HG02623 (cell line): ENCODE measurements around the gene SHISAL2A.

Source experiments
- ATAC-seq: cut with Tn5 transposase; IDR thresholded peaks from one replicate; pipeline ENCODE4 v1.9.1; 2021; ENCODE audit warnings: moderate library complexity; ENCODE audit not compliant: unreplicated experiment

SHISAL2A gene

DNA sequence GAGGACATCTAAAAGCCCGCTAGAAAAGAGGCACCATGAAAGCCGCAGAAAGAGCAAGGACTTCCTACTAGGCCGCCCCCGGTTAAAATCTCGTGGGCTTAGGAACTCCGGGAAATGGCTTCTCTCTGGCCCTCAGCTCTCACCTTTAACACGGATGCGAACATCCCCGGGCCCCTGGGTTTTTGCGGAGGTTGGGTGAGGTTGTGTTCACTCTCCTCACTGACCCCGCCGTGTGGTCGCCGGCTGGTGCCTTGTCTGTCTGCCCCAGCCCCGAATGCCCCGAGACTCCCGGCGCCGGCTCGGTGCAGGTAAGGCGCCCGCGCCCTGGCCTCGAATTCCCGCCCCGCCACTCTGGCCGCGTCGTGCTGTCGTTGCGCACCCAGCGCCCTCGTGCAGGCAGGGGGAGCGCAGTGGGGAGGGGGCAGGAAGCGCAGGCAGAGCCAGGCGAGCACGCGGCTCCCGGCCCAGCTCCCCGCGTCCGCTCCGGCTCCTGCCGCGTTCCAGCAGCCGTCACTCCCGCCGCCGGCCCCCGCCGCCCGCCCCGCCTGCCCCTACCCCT is at the start of gene SHISAL2A:
SHISAL2A (plus strand) TSS at position 437 of the 559 bp plus-strand sequence. CDS start 326 bp downstream, outside the sequence.
- ATAC-seq, result no peak

DNA sequence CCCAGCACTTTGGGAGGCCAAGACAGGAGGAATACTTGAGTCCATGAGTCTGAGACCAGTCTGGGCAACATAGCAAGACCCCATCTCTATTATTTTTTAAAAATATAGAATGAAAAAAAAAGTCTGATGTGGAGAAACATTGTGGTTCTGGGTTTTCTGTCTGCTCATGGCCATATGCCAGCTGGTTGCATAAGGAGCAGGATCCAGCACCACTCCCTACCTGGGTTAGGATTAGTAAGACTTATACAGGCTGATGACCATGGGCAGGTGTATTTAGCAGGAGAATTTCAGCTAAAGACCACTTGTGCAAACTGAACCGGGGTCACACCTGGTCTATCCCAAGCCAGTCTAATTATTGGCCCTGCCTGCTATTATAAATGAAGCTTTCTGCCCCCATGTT is 47.5 kb upstream of the SHISAL2A start:
- ATAC-seq, result no peak

DNA sequence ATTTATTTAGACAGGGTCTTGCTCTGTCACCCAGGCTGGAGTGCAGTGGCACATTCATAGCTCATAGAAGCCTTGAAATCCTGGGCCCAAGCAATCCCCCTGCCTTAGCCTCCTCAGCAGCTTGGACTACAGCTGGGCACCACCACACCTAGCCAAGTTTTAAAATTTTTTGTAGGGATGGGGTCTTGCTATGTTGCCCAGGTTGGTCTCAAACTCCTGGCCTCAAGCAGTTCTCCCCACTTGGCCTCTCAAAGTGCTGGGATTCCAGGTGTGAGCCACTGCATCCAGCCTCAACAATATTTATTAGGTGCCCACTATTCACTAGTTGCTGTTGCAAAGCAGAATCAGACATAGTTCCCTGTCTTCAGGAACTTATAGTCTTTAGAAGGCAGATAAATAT is 44.9 kb upstream of the SHISAL2A start:
- no peak for ATAC-seq

DNA sequence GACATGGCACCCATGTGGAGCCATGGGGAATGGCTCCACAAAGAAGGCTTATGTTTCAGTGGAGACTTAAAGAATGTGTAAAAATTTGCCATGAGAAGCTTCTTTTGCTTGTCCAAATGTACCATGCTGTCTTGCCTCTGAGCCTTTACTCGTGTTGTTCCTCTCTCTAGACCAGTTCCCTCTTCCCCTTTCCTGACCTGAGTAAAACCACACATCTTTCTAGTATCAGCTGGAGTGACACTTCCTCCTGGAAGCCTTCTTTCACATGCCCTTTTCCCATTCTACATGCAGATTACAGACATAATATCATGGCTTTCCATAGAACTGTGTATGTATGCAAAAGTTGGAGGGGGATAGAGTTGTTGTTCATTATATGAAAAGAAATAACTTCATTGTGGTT is 44.4 kb upstream of the SHISAL2A start:
- ATAC-seq, result no peak

DNA sequence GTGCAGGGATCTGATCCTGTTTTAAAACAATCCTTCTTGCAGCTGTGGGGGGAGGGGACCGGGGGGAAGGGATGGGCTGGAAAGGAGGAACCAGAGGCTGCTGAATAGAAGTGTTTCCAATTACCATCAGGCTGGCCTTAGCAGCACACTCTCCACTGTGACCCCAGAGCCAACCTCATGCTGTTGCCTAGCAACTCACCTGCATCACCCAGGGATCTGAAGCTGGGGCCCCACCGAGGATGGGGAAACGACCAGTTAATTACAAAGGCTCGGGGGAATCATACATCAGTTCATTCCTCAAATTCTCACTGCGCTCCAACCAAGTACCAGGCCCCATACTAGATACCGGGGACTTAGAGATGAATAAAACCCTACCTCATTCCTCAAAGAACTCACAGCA is 42.7 kb upstream of the SHISAL2A start:
- no peak for ATAC-seq

DNA sequence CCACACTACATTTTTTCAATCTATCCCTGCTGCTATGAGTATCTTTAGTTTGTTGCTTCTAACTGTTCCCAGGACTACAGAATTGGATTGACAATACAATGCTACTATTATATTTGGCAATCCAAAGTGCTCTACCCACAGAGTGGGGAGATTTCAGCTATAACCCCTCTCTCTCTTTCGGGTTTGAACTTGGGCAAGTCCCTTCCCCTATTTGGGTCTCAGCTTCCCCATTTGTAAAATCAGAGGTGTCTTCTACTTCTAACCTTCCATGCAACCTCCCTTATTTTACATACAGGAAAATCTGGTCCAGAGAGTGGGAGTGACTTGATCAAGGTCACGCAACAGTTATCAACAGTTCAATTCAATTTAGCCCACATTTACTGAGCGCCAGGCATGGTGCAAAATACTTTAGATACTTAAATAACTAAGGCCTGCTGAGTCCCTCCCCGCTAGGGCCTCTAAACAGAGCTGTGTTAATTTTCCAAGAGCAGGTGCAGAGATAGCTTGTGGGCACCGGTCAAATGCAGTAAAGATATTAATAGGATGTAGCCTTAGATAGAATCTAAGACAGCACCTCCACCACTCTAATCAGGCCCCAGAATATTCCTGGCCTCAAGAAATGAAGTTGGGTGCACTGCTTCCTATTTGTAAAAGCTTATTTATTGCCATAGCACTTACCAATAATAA is 40.2 kb upstream of the SHISAL2A start:
- no peak for ATAC-seq

DNA sequence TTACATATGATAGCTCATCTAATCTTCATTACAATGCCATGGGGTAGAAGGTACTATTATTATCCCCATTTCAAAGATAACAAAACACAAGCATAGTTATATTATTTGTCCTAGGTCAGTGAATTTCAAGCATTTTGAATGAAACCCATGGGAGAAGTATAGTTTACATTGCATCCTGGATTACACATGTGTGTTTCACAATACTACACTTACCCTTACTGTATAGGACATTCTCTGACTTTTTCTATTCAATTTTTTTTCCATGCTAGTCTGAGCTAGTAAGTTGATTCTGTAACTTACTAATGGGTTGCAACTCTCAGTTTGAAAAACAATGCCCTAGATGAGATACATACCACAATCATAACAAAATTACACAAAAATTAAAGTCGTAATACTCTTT is 39.5 kb upstream of the SHISAL2A start:
- ATAC-seq, result no peak

DNA sequence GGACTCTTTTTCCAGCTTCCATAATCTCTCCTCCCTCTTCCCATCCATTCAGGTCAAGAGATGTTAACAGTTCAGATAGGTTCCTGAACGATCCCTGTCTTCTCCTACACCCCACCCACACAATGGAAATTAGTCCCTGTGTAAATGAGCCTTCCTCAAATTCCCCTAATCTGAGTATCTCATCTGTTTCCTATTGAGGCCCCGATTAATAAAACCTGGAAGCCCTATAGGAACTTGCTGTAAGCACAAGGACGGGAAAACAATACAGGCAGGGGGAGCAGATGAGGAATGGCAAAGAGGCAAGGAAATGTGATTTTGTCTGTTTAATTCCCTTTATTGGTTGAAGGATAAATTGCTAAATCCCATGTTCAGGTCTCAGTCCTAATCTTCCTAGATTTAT is 37.9 kb upstream of the SHISAL2A start:
- ATAC-seq, result no peak

DNA sequence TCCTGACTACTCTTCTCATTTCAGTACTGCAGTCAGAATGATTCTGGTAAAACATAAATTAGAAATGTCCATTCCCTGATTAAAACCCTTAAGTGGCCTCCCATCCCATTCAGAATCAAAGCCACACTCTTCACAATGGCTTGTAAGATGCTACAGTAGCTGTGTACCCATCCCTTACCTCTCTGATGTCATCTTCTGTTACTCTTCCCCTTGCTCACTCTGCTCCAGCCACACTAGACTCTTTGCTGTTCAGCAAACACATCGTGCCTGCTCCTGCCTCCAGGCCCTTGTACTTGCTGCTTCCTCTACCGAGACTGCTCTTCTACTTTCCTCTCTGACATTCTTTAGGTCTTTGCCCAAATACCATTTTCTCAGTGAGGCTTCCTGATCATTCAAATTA is 35.1 kb upstream of the SHISAL2A start:
- ATAC-seq, result no peak

DNA sequence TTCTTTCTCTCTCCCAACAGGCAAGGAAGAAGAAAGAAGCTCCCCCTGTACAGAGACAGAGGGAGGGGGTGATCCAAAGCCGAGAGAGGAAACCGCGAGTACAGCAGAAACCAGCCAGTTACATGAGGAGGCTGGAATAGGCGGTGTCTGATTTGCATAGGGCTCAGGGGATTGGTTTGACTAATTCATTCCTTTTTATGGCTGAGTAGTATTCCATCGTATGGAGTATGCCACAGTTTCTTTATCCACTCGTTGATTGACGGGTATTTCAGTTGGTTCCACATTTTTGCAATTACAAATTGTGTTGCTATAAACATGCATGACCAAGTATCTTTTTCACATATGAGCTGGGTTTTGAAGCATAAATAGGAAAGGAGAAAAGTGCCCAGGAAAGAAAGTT is 34.2 kb upstream of the SHISAL2A start:
- ATAC-seq, result no peak

DNA sequence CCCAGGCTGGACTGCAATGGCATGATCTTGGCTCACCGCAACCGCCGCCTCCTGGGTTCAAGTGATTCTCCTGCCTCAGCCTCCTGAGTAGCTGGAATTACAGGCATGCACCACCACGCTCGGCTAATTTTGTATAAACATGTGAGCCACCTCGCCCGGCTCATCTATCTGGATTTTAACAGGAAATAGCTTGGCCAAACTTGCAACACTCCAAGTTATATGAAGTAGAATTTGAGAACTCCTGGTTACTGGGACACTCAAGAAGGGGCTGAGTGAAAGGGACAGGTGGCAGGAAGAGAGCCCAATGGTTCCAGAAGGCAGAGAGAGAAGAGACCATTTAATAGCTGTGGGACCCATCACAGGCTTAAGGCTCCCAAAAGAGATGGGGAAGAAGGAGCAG is 33.7 kb upstream of the SHISAL2A start:
- ATAC-seq, result no peak

DNA sequence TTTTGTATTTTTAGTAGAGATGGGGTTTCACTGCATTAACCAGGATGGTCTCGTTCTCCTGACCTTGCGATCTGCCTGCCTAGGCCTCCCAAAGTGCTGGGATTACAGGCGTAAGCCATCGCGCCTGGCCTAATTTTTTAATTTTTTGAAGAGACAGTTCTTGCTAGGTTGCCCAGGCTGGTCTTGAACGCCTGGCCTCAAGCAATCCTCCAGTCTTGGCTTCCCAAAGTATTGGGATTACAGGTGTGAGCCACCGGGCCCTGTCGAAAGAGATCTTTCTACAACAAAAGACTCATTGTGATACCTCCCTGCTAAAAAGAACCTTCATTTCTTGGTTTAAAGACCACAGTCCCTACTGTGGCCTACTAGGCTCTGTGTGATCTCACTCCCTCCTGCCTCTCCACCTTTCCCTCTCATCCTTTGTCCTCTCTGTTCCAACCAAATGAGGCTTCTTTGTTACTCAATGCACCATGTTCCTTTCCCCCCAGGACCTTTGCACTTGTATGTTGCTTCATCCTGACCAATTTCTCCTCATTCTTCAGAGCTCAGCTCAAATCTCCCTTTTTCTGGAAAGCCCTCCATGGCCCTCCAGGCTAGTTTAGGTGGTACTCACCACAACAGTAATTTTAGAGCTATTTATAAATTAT is 32.3 kb upstream of the SHISAL2A start:
- ATAC-seq, result no peak

DNA sequence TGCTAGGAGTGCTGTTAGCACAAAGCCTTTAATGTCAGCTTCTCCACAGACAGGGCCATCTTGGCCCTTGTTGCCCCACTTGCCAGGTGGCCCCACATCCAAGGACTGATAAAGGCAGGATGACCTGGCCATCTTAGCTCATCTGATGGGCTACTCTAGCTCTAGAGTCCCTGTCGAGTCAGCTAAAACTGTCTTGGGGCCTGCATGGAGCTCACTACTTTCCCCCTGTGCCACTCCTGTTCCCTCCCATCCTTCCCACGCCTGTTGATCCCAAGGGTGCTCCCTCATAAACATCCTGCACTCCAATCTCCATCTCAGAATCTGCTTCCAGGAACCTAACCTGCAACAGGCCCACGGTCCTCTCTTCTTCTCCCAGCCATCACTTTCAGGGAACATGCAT is 31.4 kb upstream of the SHISAL2A start:
- ATAC-seq, result no peak

DNA sequence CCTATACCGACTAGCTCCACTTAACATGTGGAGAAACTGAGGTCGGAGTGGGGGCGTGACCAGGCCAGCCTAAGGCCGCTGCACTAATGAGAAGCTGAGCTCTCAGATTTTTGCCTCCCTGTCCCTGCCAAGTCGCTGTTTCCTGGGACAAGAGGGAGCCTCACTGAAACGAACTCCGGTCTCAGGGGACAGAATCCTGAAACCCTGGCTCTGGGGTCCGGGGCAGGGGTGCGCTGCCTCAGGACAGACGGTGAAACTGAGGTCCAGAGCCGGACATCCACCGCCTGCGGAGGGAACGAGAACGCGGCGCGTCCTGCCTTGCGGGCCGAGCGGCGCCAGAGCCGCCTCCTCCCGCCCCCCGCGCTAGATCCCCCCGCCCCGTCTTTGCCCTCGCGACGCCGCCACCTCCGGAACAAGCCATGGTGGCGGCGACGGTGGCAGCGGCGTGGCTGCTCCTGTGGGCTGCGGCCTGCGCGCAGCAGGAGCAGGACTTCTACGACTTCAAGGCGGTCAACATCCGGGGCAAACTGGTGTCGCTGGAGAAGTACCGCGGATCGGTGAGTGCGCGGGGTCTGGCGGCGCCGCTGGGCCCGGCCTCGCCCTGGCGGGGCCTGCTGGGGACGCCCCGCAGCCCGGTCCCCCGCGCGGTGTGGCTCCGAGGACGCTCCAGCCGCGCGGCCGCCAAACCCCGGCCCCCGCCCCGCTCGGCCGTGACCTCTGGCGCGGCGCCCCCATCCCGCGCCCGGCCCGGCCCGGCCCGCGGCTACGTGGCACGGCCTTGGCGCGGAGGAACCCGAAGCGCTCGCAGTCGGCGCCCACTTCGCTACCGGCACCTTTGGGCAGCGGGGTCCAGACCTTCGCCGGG is 30.7 kb upstream of the SHISAL2A start, which contains the start of gene GPX7:
GPX7 (plus strand) TSS at position 381 of the 865 bp plus-strand sequence; CDS start at position 420, 39 bp downstream.
- ATAC-seq, result no peak

DNA sequence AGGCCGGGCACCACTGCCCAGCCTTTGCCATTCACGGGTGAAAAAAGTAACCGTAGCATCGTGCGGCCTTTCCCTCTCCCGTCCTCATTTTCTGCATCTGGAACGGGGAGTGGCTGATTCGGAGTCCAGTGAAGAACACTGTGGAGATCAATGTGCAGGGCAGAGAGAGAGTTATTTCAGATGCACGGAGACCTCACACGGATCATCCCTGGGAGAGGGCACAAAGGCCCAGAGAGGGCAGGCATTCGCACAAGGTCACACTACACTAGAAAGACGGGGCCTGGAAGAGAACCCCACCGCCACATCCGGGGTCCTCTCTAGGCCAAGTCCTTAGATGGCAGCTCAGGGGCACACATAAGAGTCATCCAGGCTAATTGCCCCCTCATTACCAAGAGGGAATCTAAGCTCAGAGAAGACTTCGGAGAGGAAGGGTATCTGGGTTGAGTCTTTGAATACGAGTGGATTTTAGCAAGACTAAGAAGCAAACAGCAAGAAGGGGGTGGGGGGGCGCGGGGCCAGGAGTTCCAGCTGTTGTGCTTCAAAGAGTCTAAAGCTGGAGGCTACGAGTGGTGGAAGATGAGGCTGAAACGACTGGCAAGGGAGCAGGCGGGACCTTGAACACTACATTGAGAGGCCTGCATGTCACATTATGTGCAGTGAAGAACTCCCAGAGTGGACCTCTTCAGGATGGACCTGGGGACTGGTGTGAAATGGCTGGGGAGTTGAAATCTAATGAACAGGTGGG is 29.9 kb upstream of the SHISAL2A start:
- no peak for ATAC-seq

DNA sequence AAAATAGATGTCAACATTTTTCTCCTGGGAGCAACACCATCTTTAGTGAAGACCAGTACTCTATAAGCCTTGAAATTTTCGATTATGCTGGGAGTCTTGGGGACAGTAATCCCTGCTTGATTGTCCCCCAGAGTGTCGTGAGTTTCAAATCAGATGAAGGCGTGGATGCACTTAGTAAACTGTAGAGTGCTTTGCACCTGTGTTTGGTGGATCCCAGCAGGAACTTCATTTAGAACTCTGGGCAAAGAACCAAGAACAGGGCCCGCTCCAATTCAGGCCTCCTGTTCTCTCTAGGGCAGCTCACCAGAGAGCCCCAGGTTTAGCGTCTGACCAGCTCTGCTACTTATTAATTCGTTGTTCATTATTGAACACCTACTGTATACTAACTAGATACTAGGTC is 29.3 kb upstream of the SHISAL2A start:
- ATAC-seq, result no peak

DNA sequence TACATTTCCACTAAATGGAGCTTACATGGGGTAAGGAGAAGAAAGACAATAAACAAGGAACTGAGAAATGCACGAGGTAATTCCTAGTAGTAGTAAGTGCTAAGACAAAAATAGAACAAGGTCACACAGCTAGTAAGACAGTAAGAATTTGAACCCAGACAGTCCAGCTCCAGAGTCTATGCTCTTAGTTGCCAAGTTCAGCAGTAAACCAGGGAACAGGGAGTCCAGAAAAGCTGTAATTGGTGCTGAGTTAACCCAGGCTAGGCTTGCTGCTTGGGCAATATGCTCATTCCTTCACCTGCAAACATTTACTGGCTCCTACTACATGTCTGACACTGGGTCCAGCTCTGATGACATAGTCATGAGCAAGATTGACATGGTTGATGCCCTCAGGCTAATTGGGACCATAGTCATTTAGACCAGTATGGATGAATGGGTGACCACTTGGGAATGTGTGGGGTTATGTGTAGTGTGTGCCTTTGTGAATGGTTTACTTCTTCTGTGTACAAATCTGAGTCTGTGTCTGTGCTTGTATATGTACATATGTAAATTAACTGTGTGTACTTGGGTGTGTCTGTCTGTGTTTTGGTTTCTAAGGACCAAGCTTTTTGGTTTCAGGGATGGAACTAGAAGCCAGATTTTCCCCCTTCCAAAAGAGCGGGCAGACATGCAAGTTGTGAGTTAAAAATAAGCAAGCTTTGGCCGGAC is 28.8 kb upstream of the SHISAL2A start:
- no peak for ATAC-seq

DNA sequence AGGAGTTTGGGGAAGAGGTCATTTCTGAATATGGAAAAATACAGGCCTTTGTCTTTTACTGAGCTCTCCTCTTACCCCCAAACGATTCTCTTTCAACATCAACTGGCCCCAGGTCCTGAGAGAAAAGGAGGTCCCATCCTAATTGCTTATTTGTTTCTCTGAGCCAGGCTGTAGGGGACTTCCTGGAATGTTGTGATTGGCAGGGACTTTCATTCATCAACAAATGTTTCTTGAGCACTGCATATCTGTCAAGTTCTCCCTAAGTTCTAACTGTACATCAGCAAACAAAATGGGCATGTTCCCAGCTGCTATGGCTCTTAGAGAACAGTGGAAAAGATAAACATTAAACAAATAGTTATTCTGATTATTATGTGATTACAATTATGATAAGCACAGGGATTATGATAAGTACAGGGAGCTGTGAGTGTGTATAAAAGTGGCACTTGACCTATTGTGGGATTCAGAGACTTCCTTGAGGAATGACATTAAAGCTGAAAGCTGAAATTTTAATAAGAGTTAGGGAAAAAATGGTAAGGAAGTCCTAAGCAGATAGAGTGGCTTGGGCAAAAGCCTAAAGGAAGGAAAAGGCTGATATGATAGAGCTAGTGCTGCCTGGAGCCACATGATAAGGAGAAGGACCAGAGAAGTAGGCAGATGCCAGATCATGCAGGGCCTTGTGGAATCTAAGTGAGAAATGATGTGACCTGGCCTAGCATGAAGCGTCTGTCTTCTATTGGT is 19.2 kb upstream of the SHISAL2A start:
- ATAC-seq, result no peak

DNA sequence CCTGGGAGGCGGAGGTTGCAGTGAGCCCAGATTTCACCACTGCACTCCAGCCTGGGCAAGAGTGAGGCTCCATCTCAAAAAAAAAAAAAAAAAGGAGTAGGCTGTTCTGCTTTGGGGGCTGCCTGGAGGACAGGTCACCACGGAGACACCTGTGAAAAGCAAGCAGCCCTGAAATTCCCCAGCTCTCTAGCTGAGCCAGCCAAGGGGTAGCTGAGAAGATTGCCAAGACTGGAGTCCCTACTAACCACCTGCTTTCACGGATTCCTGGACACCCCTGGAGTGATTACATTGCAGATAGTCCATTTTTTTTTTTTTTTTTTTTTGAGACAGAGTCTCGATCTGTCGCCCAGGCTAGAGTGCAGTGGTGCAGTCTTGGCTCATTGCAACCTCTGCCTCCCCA is 18.3 kb upstream of the SHISAL2A start:
- ATAC-seq, result no peak
